ENCODE results near the gene ZCCHC7.

DNA sequence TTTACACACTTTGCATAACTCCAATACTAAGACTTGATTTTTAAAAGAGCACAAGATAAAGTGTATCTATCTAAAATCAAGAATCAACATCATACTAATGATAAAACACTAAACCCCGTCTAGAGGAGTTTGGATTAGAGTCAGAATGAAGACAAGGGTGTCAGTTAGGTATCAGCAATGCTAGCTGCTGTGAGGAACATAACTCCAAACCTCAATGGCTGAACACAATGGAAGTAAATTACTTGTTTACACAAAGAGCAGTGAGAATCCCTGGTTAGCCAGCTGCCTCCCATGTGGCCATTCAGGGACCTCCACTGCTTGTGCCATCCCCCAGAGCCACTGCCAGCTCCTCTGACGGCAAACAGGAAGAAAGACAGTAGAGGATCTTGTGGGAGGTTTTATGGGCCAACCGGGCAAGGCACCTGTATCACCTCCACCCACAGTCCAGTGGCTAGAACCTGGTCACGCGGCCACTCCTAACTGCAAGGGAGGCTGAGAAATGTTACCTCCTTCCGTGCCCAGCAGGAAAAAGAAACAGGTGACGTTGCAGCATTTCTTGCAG, 278.2 kb downstream of the ZCCHC7 start:
- no peak for TF ChIP-seq POLR2A (IDR thresholded peaks at IDR 0.05)
- TF ChIP-seq, protein P1, sequence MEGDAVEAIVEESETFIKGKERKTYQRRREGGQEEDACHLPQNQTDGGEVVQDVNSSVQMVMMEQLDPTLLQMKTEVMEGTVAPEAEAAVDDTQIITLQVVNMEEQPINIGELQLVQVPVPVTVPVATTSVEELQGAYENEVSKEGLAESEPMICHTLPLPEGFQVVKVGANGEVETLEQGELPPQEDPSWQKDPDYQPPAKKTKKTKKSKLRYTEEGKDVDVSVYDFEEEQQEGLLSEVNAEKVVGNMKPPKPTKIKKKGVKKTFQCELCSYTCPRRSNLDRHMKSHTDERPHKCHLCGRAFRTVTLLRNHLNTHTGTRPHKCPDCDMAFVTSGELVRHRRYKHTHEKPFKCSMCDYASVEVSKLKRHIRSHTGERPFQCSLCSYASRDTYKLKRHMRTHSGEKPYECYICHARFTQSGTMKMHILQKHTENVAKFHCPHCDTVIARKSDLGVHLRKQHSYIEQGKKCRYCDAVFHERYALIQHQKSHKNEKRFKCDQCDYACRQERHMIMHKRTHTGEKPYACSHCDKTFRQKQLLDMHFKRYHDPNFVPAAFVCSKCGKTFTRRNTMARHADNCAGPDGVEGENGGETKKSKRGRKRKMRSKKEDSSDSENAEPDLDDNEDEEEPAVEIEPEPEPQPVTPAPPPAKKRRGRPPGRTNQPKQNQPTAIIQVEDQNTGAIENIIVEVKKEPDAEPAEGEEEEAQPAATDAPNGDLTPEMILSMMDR (IDR thresholded peaks at IDR 0.05 in 4 of 5, conservative IDR thresholded peaks at IDR 0.05 in 1 of 5), result no peak

All from gastrocnemius medialis (tissue), 4 donors.